Fibroblast of lung (primary cell): ENCODE measurements around the gene ZNF516.

ENCODE experiments used
- CTCF ChIP-seq, 2 donors: IDR thresholded peaks in 1 of 2; conservative IDR thresholded peaks in 1 of 2; 1 replicate in 1 of 2; 2 replicates in 1 of 2; pipeline ENCODE4 v1.5.1; 2011 to 2012; ENCODE audit warnings: low read length in 2 of 2, control low read depth in 1 of 2, inconsistent platforms in 1 of 2, low read depth in 1 of 2, mild to moderate bottlenecking in 1 of 2
- EZH2 ChIP-seq: IDR thresholded peaks from 2 replicates; pipeline ENCODE4 v1.5.1; 2012; ENCODE audit warnings: low read length, control low read depth, mild to moderate bottlenecking; ENCODE audit errors: missing control alignments

GRCh38 chr18:76459312-76459686 is 35.7 kb downstream of the ZNF516 start:
- no peak for TF ChIP-seq CTCF (conservative IDR thresholded peaks at IDR 0.05 in 1 of 2, IDR thresholded peaks at IDR 0.05 in 1 of 2; ENCODE audit: low read depth in 1 of 2, low read length in 2 of 2)
- no peak for TF ChIP-seq EZH2
